ENCODE results near the gene RRM2. TPM values are rescaled to one million over a fixed set of nuclear protein-coding genes. Genes with fewer than 3 reads are reported as not detected.

RRM2 gene
- total RNA-seq, 4 donors from 2014 or later, result 27.2 TPM; not detected in 3

- Histone ChIP-seq H3K27me3 (no peaks in the 10 kb centered on the region), H3K4me3 (no peak overlapping the region), H3K27ac (no peak overlapping the region), H3K4me1 (no peaks in the 10 kb centered on the region), H3K9me3 (no peaks in the 10 kb centered on the region), H3K36me3 (no peaks in the 10 kb centered on the region)
- DNase-seq, result no peak
- TF ChIP-seq CTCF (IDR thresholded peaks at IDR 0.05) (no peak), POLR2A (IDR thresholded peaks at IDR 0.05) (no peak)
- intact Hi-C loops (cut with DNase I; ENCODE audit: low total_unique reads), result no loop called here
These were observed 13.8 kb downstream of the RRM2 start for GRCh38 chr2:10136101-10136934.

DNA sequence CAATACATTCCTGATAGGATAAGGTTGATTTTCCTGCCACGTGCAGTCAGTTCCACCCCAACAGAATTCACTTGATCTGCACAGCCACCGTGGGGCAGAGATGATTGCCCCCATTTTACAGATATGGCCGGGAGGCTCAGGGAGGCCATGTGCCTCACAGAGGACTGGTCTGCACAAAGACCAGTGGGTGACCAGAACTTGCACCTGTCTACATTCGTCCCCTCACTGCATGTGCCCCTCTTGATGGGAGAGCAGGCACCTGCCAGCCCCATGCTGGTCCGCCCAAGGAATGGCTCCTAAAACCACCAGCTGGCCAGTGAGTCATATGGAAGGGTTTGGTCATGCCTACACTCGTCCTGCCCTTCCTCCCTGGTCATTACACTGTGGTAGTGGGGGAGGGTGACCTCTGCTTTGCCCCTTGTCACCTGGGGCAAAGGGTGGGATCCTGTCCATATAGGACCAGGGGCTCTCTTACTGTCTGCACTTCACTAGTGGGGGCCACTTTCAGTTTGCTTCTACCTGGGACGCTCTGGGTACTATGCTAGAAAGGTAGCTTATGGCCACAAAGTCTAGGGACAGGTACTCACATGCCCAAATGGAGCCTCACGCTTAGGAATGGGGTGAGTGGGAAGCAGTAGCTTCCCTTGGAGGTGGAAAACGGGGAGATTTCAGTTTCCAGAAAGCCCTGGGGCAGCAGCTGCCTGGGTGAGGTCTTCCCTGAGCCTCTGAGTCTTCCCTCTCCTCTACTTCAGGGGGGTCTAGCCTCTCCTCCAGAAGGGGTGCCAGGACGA is 14.7 kb downstream of the RRM2 start:
- H3K9me3 ChIP-seq, result no peaks in the 10 kb centered on the region
- no peak overlapping the region for H3K4me3 ChIP-seq
- no peak for TF ChIP-seq POLR2A (IDR thresholded peaks at IDR 0.05)
- no peak for TF ChIP-seq CTCF (IDR thresholded peaks at IDR 0.05)
- intact Hi-C loops (cut with DNase I; ENCODE audit: low total_unique reads), result no loop called here
- no peaks in the 10 kb centered on the region for H3K4me1 ChIP-seq
- no peak for DNase-seq
- no peaks in the 10 kb centered on the region for H3K36me3 ChIP-seq
- H3K27me3 ChIP-seq, result no peaks in the 10 kb centered on the region
- H3K27ac ChIP-seq, result no peak overlapping the region

DNA sequence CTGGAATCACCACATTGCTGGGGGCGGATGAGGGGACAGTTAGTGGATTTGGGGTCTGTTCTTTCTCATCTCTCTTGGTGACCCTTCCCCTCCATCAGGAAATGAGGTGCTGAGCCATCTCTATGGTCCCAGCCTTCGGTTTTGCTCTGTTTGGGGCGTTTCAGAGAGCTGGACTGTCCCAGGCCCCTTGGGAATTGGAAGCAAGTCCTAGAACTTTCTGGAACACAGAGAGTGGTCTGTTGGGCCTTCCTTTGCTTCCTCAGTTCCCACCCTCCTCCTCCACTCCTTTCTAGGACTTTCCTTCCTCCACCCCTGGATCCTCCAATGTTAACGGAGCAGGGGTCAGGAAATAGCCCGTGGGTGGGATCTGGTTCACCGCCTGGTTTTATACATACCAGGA is 17.0 kb downstream of the RRM2 start:
- Histone ChIP-seq H3K9me3 (no peaks in the 10 kb centered on the region), H3K4me3 (no peak overlapping the region), H3K27me3 (no peaks in the 10 kb centered on the region), H3K4me1 (no peaks in the 10 kb centered on the region), H3K36me3 (no peaks in the 10 kb centered on the region), H3K27ac (no peak overlapping the region)
- intact Hi-C loops (cut with DNase I; ENCODE audit: low total_unique reads), result no loop called here
- TF ChIP-seq POLR2A (IDR thresholded peaks at IDR 0.05) (no peak), CTCF (IDR thresholded peaks at IDR 0.05) (no peak)
- no peak for DNase-seq

DNA sequence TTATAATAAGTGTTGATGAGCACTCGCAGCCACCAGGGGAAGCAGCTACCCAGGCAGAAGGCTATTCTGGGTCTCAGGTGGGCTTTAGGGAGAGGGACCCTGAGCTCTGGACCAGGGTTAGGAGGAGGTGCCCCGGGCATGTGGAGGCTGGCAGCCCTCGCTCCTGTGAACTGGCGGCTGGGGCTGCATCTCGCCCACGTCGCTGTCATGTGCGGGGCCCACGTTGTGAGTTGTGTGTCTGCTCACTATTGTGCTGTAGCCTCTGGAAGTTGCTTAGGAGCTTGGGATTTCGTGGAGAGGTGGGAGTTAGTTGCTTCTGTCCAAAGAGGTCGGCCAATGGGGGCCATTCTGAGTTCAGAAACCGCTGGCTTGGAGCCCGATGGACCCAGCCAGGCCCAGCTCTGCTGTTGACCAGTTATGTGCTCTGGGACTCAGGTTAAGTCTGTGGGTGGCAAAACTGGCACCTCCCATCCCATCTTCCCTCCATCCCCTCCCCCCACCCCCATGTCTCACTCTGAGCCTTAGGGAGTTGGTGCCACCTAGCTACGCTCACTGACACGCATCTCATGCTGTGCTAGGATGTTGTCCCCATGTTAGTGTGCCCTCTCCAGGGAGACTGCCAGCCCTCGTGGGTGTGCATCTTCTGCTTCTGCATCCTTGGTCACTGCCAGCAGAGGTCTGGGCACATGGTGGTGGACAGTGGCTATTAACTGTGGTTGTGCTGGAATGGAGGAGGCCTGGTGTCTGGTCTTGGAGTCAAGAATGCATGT is 18.5 kb downstream of the RRM2 start:
- no peak for DNase-seq
- Histone ChIP-seq H3K27me3 (no peaks in the 10 kb centered on the region), H3K9me3 (no peaks in the 10 kb centered on the region), H3K4me1 (no peaks in the 10 kb centered on the region), H3K27ac (no peak overlapping the region), H3K36me3 (no peaks in the 10 kb centered on the region), H3K4me3 (no peak overlapping the region)
- TF ChIP-seq CTCF (IDR thresholded peaks at IDR 0.05), result no peak
- no peak for TF ChIP-seq POLR2A (IDR thresholded peaks at IDR 0.05)
- intact Hi-C loops (cut with DNase I; ENCODE audit: low total_unique reads), result loop anchor here (5.0 kb wide), 1 partner anchor 291 kb away; no protein-coding TSS in a partner anchor

Measured in uterus (tissue), 4 donors.